NCI-H69 (cell line): ENCODE results near the gene CYTH1.
A peak's percentile ranks its signal among the peaks of the same experiment; 100 is the strongest.

Source experiments
- DNase-seq: peaks from one replicate; lab custom pipeline; 2025; lab: John Stamatoyannopoulos, UW

CYTH1 gene

GRCh38 chr17:78787444-78787843, 5.4 kb upstream of the CYTH1 start:
- DNase-seq = no peak

- DNase-seq = peak; percentile 45
Measured at GRCh38 chr17:78785663-78786057, 3.6 kb upstream of the CYTH1 start.

- no peak for DNase-seq
Measured at GRCh38 chr17:78785011-78785662, 3.1 kb upstream of the CYTH1 start.

- no peak for DNase-seq
Measured at GRCh38 chr17:78784352-78784751, 2.3 kb upstream of the CYTH1 start.

GRCh38 chr17:78783711-78784324, 1.7 kb upstream of the CYTH1 start:
- no peak for DNase-seq

- peak; percentile 52 for DNase-seq
Measured at GRCh38 chr17:78781104-78781892, 775 bp downstream of the CYTH1 start.

- DNase-seq = peak; percentile 48
Measured at GRCh38 chr17:78780335-78780734, 1.7 kb downstream of the CYTH1 start.

GRCh38 chr17:78779850-78780249, 2.2 kb downstream of the CYTH1 start:
- DNase-seq = peak; percentile 53

- peak; percentile 34 for DNase-seq
Measured at GRCh38 chr17:78779286-78779651, 2.8 kb downstream of the CYTH1 start.

- DNase-seq = no peak
Measured at GRCh38 chr17:78777881-78778280, 4.2 kb downstream of the CYTH1 start.

GRCh38 chr17:78774956-78775571, 7.0 kb downstream of the CYTH1 start:
- DNase-seq = no peak

GRCh38 chr17:78774453-78774852, 7.6 kb downstream of the CYTH1 start:
- DNase-seq = no peak

- DNase-seq = no peak
Measured at GRCh38 chr17:78771758-78772382, 10.2 kb downstream of the CYTH1 start.

GRCh38 chr17:78769196-78769773, 12.8 kb downstream of the CYTH1 start:
- no peak for DNase-seq

- DNase-seq = no peak
Measured at GRCh38 chr17:78767806-78768205, 14.3 kb downstream of the CYTH1 start.

- no peak for DNase-seq
Measured at GRCh38 chr17:78766743-78767294, 15.3 kb downstream of the CYTH1 start.

GRCh38 chr17:78766225-78766624, 15.8 kb downstream of the CYTH1 start:
- no peak for DNase-seq

GRCh38 chr17:78765821-78766220, 16.3 kb downstream of the CYTH1 start:
- no peak for DNase-seq

- no peak for DNase-seq
Measured at GRCh38 chr17:78764871-78765270, 17.2 kb downstream of the CYTH1 start.

GRCh38 chr17:78763561-78763960, 18.5 kb downstream of the CYTH1 start:
- no peak for DNase-seq

- no peak for DNase-seq
Measured at GRCh38 chr17:78761789-78762406, 20.2 kb downstream of the CYTH1 start.
